GM18873 (cell line): ENCODE data around the gene MYO3B.

Source experiments
- ATAC-seq: cut with Tn5 transposase; IDR thresholded peaks from one replicate; pipeline ENCODE4 v1.9.1; 2021; ENCODE audit warnings: mild to moderate bottlenecking, moderate library complexity, moderate number of reproducible peaks; ENCODE audit not compliant: unreplicated experiment, low FRiP score

Gene MYO3B

GRCh38 chr2:170291474-170291873 lies 113.5 kb downstream of the MYO3B start:
- ATAC-seq = no peak

GRCh38 chr2:170292415-170292814 lies 114.5 kb downstream of the MYO3B start:
- no peak for ATAC-seq

- no peak for ATAC-seq
Observed at GRCh38 chr2:170297496-170297895, 119.5 kb downstream of the MYO3B start.

GRCh38 chr2:170298115-170298514 lies 120.2 kb downstream of the MYO3B start:
- no peak for ATAC-seq

GRCh38 chr2:170298861-170299429 lies 121.0 kb downstream of the MYO3B start:
- no peak for ATAC-seq

- ATAC-seq = no peak
Observed at GRCh38 chr2:170300993-170301392, 123.0 kb downstream of the MYO3B start.

- no peak for ATAC-seq
Observed at GRCh38 chr2:170301626-170302025, 123.7 kb downstream of the MYO3B start.

- ATAC-seq = no peak
Observed at GRCh38 chr2:170305711-170306110, 127.8 kb downstream of the MYO3B start.

GRCh38 chr2:170306293-170306873 lies 128.4 kb downstream of the MYO3B start:
- ATAC-seq = no peak

GRCh38 chr2:170307052-170307451 lies 129.1 kb downstream of the MYO3B start:
- ATAC-seq = no peak

GRCh38 chr2:170307555-170308351 lies 129.8 kb downstream of the MYO3B start:
- no peak for ATAC-seq

- ATAC-seq = no peak
Observed at GRCh38 chr2:170310876-170311502, 133.0 kb downstream of the MYO3B start.

- ATAC-seq = no peak
Observed at GRCh38 chr2:170313347-170313991, 135.5 kb downstream of the MYO3B start.

GRCh38 chr2:170313992-170314348 lies 136.0 kb downstream of the MYO3B start:
- ATAC-seq = no peak

GRCh38 chr2:170314744-170315447 lies 136.9 kb downstream of the MYO3B start:
- ATAC-seq = no peak

- no peak for ATAC-seq
Observed at GRCh38 chr2:170320948-170321347, 143.0 kb downstream of the MYO3B start.

GRCh38 chr2:170321526-170321925 lies 143.6 kb downstream of the MYO3B start:
- no peak for ATAC-seq

GRCh38 chr2:170322140-170322766 lies 144.3 kb downstream of the MYO3B start:
- no peak for ATAC-seq

GRCh38 chr2:170323743-170324142 lies 145.8 kb downstream of the MYO3B start:
- ATAC-seq = no peak

- ATAC-seq = no peak
Observed at GRCh38 chr2:170324640-170325046, 146.7 kb downstream of the MYO3B start.
